MCF 10A (cell line): ENCODE measurements around the gene CPLX3. TPM values are rescaled to one million over a fixed set of nuclear protein-coding genes. Genes with fewer than 3 reads are reported as not detected.

Experiments
- BruUV-seq: library from RNA; stranded (reverse); fragments of 400-500 nt; replicated peaks from 2 replicates; lab custom pipeline; 2021; lab: Mats Ljungman, UMichigan
- CTCF ChIA-PET: fragments of 300-600 bp; sonication (Branson Sonifier 250); formaldehyde crosslinking; extraction: SDS; loops from one replicate; lab custom pipeline; 2021; ENCODE audit warnings: antibody characterized with exemption, inconsistent platforms; lab: Yijun Ruan, JAX
- POLR2A ChIA-PET: fragments of 300-600, 350-650 bp; sonication (Branson Sonifier 250); formaldehyde crosslinking; extraction: SDS; loops from one replicate; lab custom pipeline; 2020; ENCODE audit warnings: antibody characterized with exemption, inconsistent platforms; lab: Yijun Ruan, JAX
- DNase-seq: peaks from one replicate; pipeline ENCODE4 v3.0.0-alpha.2; 2018; ENCODE audit not compliant: unreplicated experiment
- H3K27ac Mint-ChIP-seq: one replicate; pipeline ENCODE4 v1.8.0; 2022; ENCODE audit warnings: mild to moderate bottlenecking, low read depth, mixed read lengths; ENCODE audit not compliant: unreplicated experiment
- H3K27me3 Mint-ChIP-seq: one replicate; pipeline ENCODE4 v1.8.0; 2022; ENCODE audit warnings: mixed read lengths; ENCODE audit not compliant: insufficient read depth, unreplicated experiment
- H3K36me3 Mint-ChIP-seq: one replicate; pipeline ENCODE4 v1.8.0; 2022; ENCODE audit warnings: mild to moderate bottlenecking, moderate library complexity, mixed read lengths; ENCODE audit not compliant: insufficient read depth, unreplicated experiment
- H3K4me1 Mint-ChIP-seq: one replicate; pipeline ENCODE4 v1.8.0; 2022; ENCODE audit warnings: mixed read lengths; ENCODE audit not compliant: insufficient read depth, unreplicated experiment
- H3K4me3 Mint-ChIP-seq: one replicate; pipeline ENCODE4 v1.8.0; 2022; ENCODE audit warnings: mild to moderate bottlenecking, moderate library complexity, mixed read lengths; ENCODE audit not compliant: unreplicated experiment
- H3K9me3 Mint-ChIP-seq: one replicate; pipeline ENCODE4 v1.8.0; 2022; ENCODE audit warnings: mixed read lengths; ENCODE audit not compliant: unreplicated experiment
- intact Hi-C: fragments of 100-400 bp; cut with micrococcal nuclease; formaldehyde crosslinking; loops from 2 replicates; pipeline ENCODE4 v1.14.1; 2022
- total RNA-seq: library from RNA; stranded (reverse); gene quantifications from 2 replicates; pipeline ENCODE4 v1.2.3, GENCODE V29; 2022
- TF ChIP-seq, protein P1 (sequence below): fragments of 200-600 bp; IDR thresholded peaks from one replicate; pipeline ENCODE4 v1.8.0; 2022; ENCODE audit warnings: antibody characterized with exemption, mild to moderate bottlenecking; ENCODE audit not compliant: unreplicated experiment

The CPLX3 gene
- total RNA-seq, 1 experiment from 2014 or later: not detected

- H3K36me3 Mint-ChIP-seq: peaks cover 5% of the 10 kb centered on the region
- POLR2A ChIA-PET: no interaction called here
These were observed 5.5 kb downstream of the CPLX3 start for GRCh38 chr15:74831813-74832495.

DNA sequence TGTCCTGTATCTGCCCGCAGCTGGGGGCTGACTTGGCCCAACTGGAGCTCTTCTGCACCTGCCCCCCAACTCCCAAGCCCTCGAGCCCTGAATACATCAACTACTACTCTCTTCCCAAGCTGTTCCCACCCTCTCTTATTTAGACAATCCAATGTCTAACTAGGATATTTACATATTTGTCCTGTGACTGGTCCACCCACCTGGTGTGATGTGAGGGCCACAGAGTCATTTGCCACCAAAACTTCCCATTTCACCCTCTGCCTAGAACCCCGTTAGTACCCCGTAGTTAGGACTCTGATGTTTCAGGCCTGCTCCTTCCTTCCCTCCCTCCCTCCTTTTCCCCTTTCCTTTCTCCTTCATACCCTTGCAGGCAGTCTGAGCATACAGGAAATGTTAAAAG lies 6.4 kb downstream of the CPLX3 start:
- H3K27ac Mint-ChIP-seq: no peak overlapping the region
- TF ChIP-seq, protein P1, sequence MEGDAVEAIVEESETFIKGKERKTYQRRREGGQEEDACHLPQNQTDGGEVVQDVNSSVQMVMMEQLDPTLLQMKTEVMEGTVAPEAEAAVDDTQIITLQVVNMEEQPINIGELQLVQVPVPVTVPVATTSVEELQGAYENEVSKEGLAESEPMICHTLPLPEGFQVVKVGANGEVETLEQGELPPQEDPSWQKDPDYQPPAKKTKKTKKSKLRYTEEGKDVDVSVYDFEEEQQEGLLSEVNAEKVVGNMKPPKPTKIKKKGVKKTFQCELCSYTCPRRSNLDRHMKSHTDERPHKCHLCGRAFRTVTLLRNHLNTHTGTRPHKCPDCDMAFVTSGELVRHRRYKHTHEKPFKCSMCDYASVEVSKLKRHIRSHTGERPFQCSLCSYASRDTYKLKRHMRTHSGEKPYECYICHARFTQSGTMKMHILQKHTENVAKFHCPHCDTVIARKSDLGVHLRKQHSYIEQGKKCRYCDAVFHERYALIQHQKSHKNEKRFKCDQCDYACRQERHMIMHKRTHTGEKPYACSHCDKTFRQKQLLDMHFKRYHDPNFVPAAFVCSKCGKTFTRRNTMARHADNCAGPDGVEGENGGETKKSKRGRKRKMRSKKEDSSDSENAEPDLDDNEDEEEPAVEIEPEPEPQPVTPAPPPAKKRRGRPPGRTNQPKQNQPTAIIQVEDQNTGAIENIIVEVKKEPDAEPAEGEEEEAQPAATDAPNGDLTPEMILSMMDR: no peak
- H3K36me3 Mint-ChIP-seq: peaks cover 5% of the 10 kb centered on the region
- POLR2A ChIA-PET: no interaction called here
- H3K9me3 Mint-ChIP-seq: no peaks in the 10 kb centered on the region
- H3K4me1 Mint-ChIP-seq: peaks cover 6% of the 10 kb centered on the region
- CTCF ChIA-PET: interaction anchor here (0.5 to 1.7 kb wide), 3 partner anchors 30 to 45 kb away, joined by 3 to 7 read pairs (median 3); no protein-coding TSS in a partner anchor
- peaks cover 8% of the 10 kb centered on the region for H3K27me3 Mint-ChIP-seq
- no peak for DNase-seq
- no peak overlapping the region for H3K4me3 Mint-ChIP-seq
- BruUV-seq: no TSS peak
- intact Hi-C loops: no loop called here

More at GRCh38 chr15:74831813-74832495, 5.5 kb downstream of the CPLX3 start:
- intact Hi-C loops: no loop called here
- Mint-ChIP-seq H3K27ac (no peak overlapping the region), H3K4me3 (no peak overlapping the region), H3K9me3 (no peaks in the 10 kb centered on the region), H3K27me3 (peaks cover 14% of the 10 kb centered on the region), H3K4me1 (peaks cover 6% of the 10 kb centered on the region)
- no TSS peak for BruUV-seq
- DNase-seq: no peak
- CTCF ChIA-PET: interaction anchor here (0.6 to 1.7 kb wide), 3 partner anchors 32 to 186 kb away, joined by 4 to 7 read pairs (median 6); no protein-coding TSS in a partner anchor
- TF ChIP-seq, protein P1: no peak

DNA sequence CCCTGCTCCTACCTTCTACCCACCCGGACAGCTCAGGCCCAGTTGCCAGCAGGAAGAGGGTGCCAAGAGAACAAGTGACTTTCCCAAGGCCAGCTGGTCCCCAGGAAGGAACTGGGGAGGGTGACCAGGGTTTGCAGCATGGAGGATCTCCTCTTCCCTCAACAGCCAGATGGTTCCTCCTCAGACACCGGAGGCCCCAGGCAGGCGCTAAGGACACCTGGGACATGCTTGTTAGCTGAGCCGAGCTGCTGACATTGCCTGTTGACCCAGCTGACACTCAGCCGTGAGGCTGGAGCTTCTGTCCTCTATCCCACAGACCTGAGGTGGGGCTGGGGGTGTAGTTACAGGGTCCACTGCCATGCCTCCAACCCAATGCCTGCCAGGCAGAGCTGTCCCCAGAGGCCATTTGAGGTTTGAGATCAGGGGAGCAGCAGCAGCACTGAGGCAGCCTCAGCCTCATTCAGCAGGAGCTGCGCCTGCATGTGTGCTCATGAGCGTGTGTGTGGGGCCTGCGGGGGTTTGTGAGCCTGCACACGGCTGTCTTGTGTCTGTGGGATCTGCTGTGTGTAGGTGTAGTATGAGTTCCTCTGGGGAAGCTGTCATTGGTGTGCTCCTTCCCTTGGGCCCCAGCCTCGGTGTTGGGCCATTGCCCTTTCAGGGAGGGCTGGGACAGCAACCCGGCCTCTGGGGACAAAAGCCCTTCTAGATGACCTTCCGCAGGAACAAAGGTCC lies 7.1 kb downstream of the CPLX3 start:
- no TSS peak for BruUV-seq
- Mint-ChIP-seq H3K4me1 (peaks cover 6% of the 10 kb centered on the region), H3K27ac (no peak overlapping the region), H3K9me3 (no peaks in the 10 kb centered on the region), H3K27me3 (peaks cover 1% of the 10 kb centered on the region), H3K36me3 (peaks cover 5% of the 10 kb centered on the region), H3K4me3 (no peak overlapping the region)
- POLR2A ChIA-PET: no interaction called here
- intact Hi-C loops: no loop called here
- TF ChIP-seq, protein P1: no peak
- CTCF ChIA-PET: interaction anchor here (0.5 to 1.7 kb wide), 7 partner anchors 18 to 1328 kb away, joined by 3 to 7 read pairs (median 4); no protein-coding TSS in a partner anchor
- no peak for DNase-seq

DNA sequence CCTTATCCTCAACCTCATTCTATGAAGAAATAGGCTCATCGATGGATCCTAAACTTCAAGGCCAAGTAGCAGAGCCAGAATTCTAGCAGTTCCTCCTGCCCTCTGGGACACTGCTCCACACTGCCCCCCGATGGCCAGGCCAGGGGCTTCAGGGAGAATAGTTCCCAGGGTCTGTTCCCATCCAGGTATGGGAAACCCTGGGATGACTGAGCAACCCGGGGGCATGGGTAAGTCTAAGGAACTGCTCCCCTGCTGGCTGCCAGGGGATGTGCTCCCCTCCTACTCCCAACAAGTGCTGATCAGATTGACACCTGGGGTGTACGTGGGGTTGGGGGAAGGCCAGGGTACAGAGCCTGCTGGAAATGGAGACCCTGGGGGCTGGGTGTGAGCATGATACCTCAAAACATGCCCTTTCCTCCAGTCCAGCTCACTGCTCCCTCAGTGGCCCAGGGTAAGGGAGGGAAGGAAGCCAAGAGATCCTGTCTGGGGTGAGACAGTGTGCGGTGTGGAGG lies 8.9 kb downstream of the CPLX3 start:
- TF ChIP-seq, protein P1: peak; percentile 69
- ChIA-PET CTCF (interaction anchor here (0.8 to 1.6 kb wide), 5 partner anchors 12 to 62 kb away, joined by 3 to 6 read pairs (median 4); no protein-coding TSS in a partner anchor), POLR2A (no interaction called here)
- BruUV-seq: no TSS peak
- H3K4me3 Mint-ChIP-seq: no peak overlapping the region
- H3K4me1 Mint-ChIP-seq: peaks cover 6% of the 10 kb centered on the region
- H3K9me3 Mint-ChIP-seq: no peaks in the 10 kb centered on the region
- H3K27me3 Mint-ChIP-seq: no peaks in the 10 kb centered on the region
- H3K27ac Mint-ChIP-seq: no peak overlapping the region
- intact Hi-C loops: loop anchor here (1.0 kb wide), 2 partner anchors 54 to 64 kb away; no protein-coding TSS in a partner anchor
- DNase-seq: peak; percentile 83
- peaks cover 13% of the 10 kb centered on the region for H3K36me3 Mint-ChIP-seq
